A549 (cell line): ENCODE results near the gene PPP1R37. TPM values are rescaled to one million over a fixed set of nuclear protein-coding genes. Genes with fewer than 3 reads are reported as not detected.

Experiments used
- ATAC-seq, 2 experiments: fragments of 200-7000 bp in 1 of 2; fragments of >200 bp in 1 of 2; cut with Nextera tagmentation in 1 of 2; cut with Tn5 transposase in 1 of 2; 3 replicates each; pipeline versions ENCODE4 v1.8.0 to v1.9.1; 2018 to 2020; ENCODE audit warnings: mild to moderate bottlenecking in 1 of 2, moderate library complexity in 1 of 2
- CTCF ChIA-PET: fragments of 300-600 bp; sonication (Branson Sonifier 250); formaldehyde crosslinking; extraction: SDS; loops from one replicate; lab custom pipeline; 2021; ENCODE audit warnings: antibody characterized with exemption, inconsistent platforms; lab: Yijun Ruan, JAX
- POLR2A ChIA-PET: fragments of 350-600 bp; formaldehyde crosslinking; extraction: SDS; loops from one replicate; lab custom pipeline; 2021; ENCODE audit warnings: antibody characterized with exemption, inconsistent platforms; lab: Yijun Ruan, JAX
- DNase-seq, 2 experiments: peaks; one replicate each; pipeline versions ENCODE4 v3.0.0 to v3.0.0-alpha.2; 2011 to 2016; ENCODE audit warnings: low read depth in 1 of 2, low spot score in 1 of 2
- FAIRE-seq: peaks from 2 replicates; lab custom pipeline; 2011; peaks lifted over from hg19 to GRCh38; lab: Jason Lieb, UNC
- H3K27ac ChIP-seq, 2 experiments: fragments of >200 bp; sonication (Bioruptor Twin); formaldehyde crosslinking; 3 replicates each; pipeline ENCODE4 v1.5.1; 2016 to 2017
- H3K4me1 ChIP-seq: fragments of >200 bp; sonication (Bioruptor Twin); formaldehyde crosslinking; 3 replicates; pipeline ENCODE4 v1.6.1; 2016
- H3K4me2 ChIP-seq: fragments of >200 bp; sonication (Bioruptor Twin); formaldehyde crosslinking; 3 replicates; pipeline ENCODE4 v1.6.1; 2016
- H3K4me3 ChIP-seq: fragments of >200 bp; sonication (Bioruptor Twin); formaldehyde crosslinking; 3 replicates; pipeline ENCODE4 v1.5.1; 2016
- H3K9me3 ChIP-seq: fragments of >200 bp; sonication (Bioruptor Twin); formaldehyde crosslinking; 3 replicates; pipeline ENCODE4 v1.6.1; 2016
- BCL3 ChIP-seq: fragments of >200 bp; sonication (Bioruptor Twin); formaldehyde crosslinking; IDR thresholded peaks from 3 replicates; pipeline ENCODE4 v1.6.1; 2016
- BHLHE40 ChIP-seq: IDR thresholded peaks from 2 replicates; pipeline ENCODE4 v1.6.1; 2012; ENCODE audit warnings: low read depth, low read length, inconsistent platforms
- CEBPB ChIP-seq, 2 experiments: fragments of >200 bp in 1 of 2; sonication (Bioruptor Twin) in 1 of 2; formaldehyde crosslinking in 1 of 2; IDR thresholded peaks; 2 replicates each; pipeline ENCODE4 v1.6.1; 2012 to 2016
- CHD4 ChIP-seq: fragments of 200-600 bp; sonication (generic); IDR thresholded peaks from 2 replicates; pipeline ENCODE4 v1.6.1; 2016; ENCODE audit warnings: antibody characterized with exemption, mild to moderate bottlenecking, borderline replicate concordance
- EHF ChIP-seq: fragments of 250-450 bp; sonication (Bioruptor Pico); IDR thresholded peaks from 2 replicates; pipeline ENCODE4 v1.5.0; 2020; ENCODE audit warnings: mild to moderate bottlenecking
- EHMT2 ChIP-seq: fragments of 200-600 bp; sonication (generic); IDR thresholded peaks from 2 replicates; pipeline ENCODE4 v1.6.1; 2016; ENCODE audit warnings: antibody characterized with exemption, low read depth, mild to moderate bottlenecking, moderate library complexity
- ELK1 ChIP-seq: fragments of 150-350 bp; IDR thresholded peaks from 2 replicates; pipeline ENCODE4 v1.6.1; 2014; ENCODE audit warnings: low read depth, mild to moderate bottlenecking, low read length
- EP300 ChIP-seq, 2 experiments: fragments of >200 bp; sonication (Bioruptor Twin); formaldehyde crosslinking; IDR thresholded peaks; 2 replicates in 1 of 2; 3 replicates in 1 of 2; pipeline ENCODE4 v1.6.1; 2016 to 2017
- FOSB ChIP-seq: fragments of 250-450 bp; sonication (Bioruptor Pico); IDR thresholded peaks from 2 replicates; pipeline ENCODE4 v1.5.0; 2020; ENCODE audit warnings: mild to moderate bottlenecking, moderate library complexity
- FOSL2 ChIP-seq, 2 experiments: fragments of 450-650 bp in 1 of 2; fragments of >200 bp in 1 of 2; sonication (Bioruptor Twin) in 1 of 2; formaldehyde crosslinking; IDR thresholded peaks; 2 replicates each; pipeline versions ENCODE4 v1.5.0 to v1.6.1; 2016 to 2020; ENCODE audit warnings: mild to moderate bottlenecking in 1 of 2, moderate library complexity in 1 of 2
- HEYL ChIP-seq: fragments of 250-450 bp; sonication (Bioruptor Pico); IDR thresholded peaks from 2 replicates; pipeline ENCODE4 v1.8.0; 2021; ENCODE audit warnings: mild to moderate bottlenecking, moderate library complexity
- HOXA7 ChIP-seq: fragments of 250-450 bp; sonication (Bioruptor Pico); IDR thresholded peaks from 2 replicates; pipeline ENCODE4 v1.5.0; 2020; ENCODE audit warnings: mild to moderate bottlenecking, moderate library complexity
- HOXB13 ChIP-seq: fragments of 250-450 bp; sonication (Bioruptor Pico); IDR thresholded peaks from 2 replicates; pipeline ENCODE4 v1.5.0; 2020; ENCODE audit warnings: low read depth, mild to moderate bottlenecking, moderate library complexity
- HOXB5 ChIP-seq: fragments of 250-450 bp; sonication (Bioruptor Pico); IDR thresholded peaks from 2 replicates; pipeline ENCODE4 v1.5.0; 2020; ENCODE audit warnings: mild to moderate bottlenecking, moderate library complexity
- JUN ChIP-seq, 2 experiments: fragments of >200 bp; sonication (Bioruptor Twin); formaldehyde crosslinking; IDR thresholded peaks; 2 replicates in 1 of 2; 3 replicates in 1 of 2; pipeline ENCODE4 v1.6.1; 2016 to 2017
- KDM5A ChIP-seq: fragments of 200-600 bp; sonication (generic); IDR thresholded peaks from 2 replicates; pipeline ENCODE4 v1.6.1; 2016; ENCODE audit warnings: antibody characterized with exemption, mild to moderate bottlenecking
- NR3C1 ChIP-seq: fragments of >200 bp; sonication (Bioruptor Twin); formaldehyde crosslinking; IDR thresholded peaks from 3 replicates; pipeline ENCODE4 v1.6.1; 2017
- PHF8 ChIP-seq: fragments of 200-600 bp; sonication (generic); IDR thresholded peaks from 2 replicates; pipeline ENCODE4 v1.6.1; 2016; ENCODE audit warnings: low read depth, mild to moderate bottlenecking, antibody characterized with exemption, moderate library complexity, borderline replicate concordance
- POLR2A ChIP-seq: IDR thresholded peaks from 2 replicates; pipeline ENCODE4 v1.6.1; 2012; ENCODE audit warnings: mild to moderate bottlenecking, low read length
- POLR2AphosphoS2 ChIP-seq: conservative IDR thresholded peaks from 2 replicates; pipeline ENCODE4 v1.6.1; 2012; ENCODE audit warnings: low read length, improper control_type of control experiment, inconsistent platforms
- REST ChIP-seq: fragments of 200-600 bp; sonication (generic); IDR thresholded peaks from 2 replicates; pipeline ENCODE4 v1.6.1; 2016; ENCODE audit warnings: antibody characterized with exemption, mild to moderate bottlenecking, moderate library complexity
- RFX5 ChIP-seq: fragments of 450-650 bp; IDR thresholded peaks from 2 replicates; pipeline ENCODE4 v1.7.1; 2014; ENCODE audit warnings: antibody characterized with exemption, mild to moderate bottlenecking, moderate library complexity
- SMC3 ChIP-seq: fragments of >200 bp; sonication (Bioruptor Twin); formaldehyde crosslinking; IDR thresholded peaks from 3 replicates; pipeline ENCODE4 v1.6.1; 2018; ENCODE audit warnings: inconsistent platforms
- SREBF2 ChIP-seq: fragments of 450-650 bp; IDR thresholded peaks from 2 replicates; pipeline ENCODE4 v1.6.1; 2014; ENCODE audit warnings: mild to moderate bottlenecking, moderate library complexity
- TP53 ChIP-seq: fragments of 250-450 bp; sonication (Bioruptor Pico); IDR thresholded peaks from 2 replicates; pipeline ENCODE4 v1.5.0; 2021; ENCODE audit warnings: mild to moderate bottlenecking, moderate library complexity
- ZC3H11A ChIP-seq: fragments of 450-650 bp; IDR thresholded peaks from 2 replicates; pipeline ENCODE4 v1.6.1; 2014; ENCODE audit warnings: antibody characterized with exemption, mild to moderate bottlenecking
- ZFP36 ChIP-seq: fragments of 450-650 bp; IDR thresholded peaks from 2 replicates; pipeline ENCODE4 v1.6.1; 2014; ENCODE audit warnings: borderline replicate concordance; ENCODE audit not compliant: partially characterized antibody
- ZNF302 ChIP-seq: fragments of 250-450 bp; sonication (Bioruptor Pico); IDR thresholded peaks from 2 replicates; pipeline ENCODE4 v1.9.0; 2021; ENCODE audit warnings: inconsistent platforms, mild to moderate bottlenecking, moderate library complexity
- WGBS: methylation state at CpG from one replicate; pipeline ENCODE4 v1.1.6; 2017; ENCODE audit errors: missing lambda C conversion rate; 5-methylcytosine and 5-hydroxymethylcytosine counted together
- polyA plus RNA-seq, 4 experiments: library from polyadenylated mRNA; depleted of rRNA in 3 of 4; stranded (reverse); fragments of >200 nt; fragmentation: RNase III in 1 of 4; extraction: RNeasy Plus Mini Kit Qiagen cat#74134 plus additional on column Dnase treatment in 1 of 4; gene quantifications; 2 replicates in 3 of 4; 3 replicates in 1 of 4; pipeline ENCODE4 v1.2.3, GENCODE V29; 2011 to 2017
- TF ChIP-seq, protein P1 (sequence below): IDR thresholded peaks from 2 replicates; pipeline ENCODE4 v1.6.1; 2012
- TF ChIP-seq, protein P2 (sequence below): fragments of 450-650 bp; IDR thresholded peaks from 2 replicates; pipeline ENCODE4 v1.6.1; 2014; ENCODE audit warnings: antibody characterized with exemption

PPP1R37 gene
- polyA plus RNA-seq, 2 of the 4 experiments (the other 2 are of a cell fraction) = 9.1 to 21.8 TPM

DNA sequence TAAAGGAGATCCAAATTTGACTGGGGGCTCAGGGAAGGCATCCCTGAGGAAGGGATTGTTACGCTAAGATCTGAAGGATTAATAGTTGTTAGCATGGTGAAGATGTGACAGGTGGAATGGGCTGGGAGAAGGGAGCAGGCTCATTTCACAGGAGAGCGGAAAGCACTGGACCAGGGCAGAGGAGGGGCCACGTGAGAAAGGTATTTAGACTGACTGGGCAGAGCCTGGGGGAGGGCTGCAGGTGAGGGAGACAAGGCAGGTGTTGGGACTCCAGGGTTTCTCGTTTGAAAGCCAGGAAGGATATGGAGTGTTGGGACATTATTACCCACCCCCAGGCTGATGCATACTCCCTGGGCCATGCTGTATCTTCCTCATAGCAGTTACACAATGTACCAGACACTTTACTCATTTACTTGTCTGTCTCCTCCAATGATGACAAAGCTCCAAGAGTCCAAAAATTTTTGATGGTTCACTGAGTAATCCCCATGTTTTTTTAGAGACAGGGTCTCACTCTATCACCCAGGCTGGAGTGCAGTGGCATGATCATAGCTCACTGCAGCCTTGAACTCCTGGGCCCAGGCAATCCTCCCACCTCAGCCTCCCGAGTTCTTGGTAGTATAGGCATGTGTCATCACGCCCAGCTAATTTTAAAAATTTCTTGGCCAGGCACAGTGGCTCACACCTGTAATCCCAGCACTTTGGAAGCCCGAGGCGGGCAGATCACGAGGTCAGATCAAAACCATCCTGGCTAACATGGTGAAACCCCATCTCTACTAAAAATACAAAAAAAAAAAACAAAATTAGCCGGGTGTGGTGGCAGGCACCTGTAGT, 82.8 kb downstream of the PPP1R37 start:
- peaks cover 11% of the 10 kb centered on the region; the same call in 2 of the 3 replicates for H3K4me1 ChIP-seq
- DNase-seq = no peak
- ATAC-seq = no peak
- ChIA-PET POLR2A (no interaction called here), CTCF (interaction anchor here (0.8 to 2.7 kb wide), 4 partner anchors 11 to 163 kb away, joined by 3 to 9 read pairs (median 4); partner anchors contain the start of gene NKPD1)
- H3K9me3 ChIP-seq = no peaks in the 10 kb centered on the region
- no peak for TF ChIP-seq ZC3H11A
- TF ChIP-seq, all 56 proteins: peak for 0
- Histone ChIP-seq H3K27ac (peak overlapping the region in 1 of 2 experiments; percentile 35; a peak in 1 of 6 replicates), H3K4me3 (no peak overlapping the region), H3K4me2 (no peak overlapping the region; the same call in 2 of the 3 replicates)
- no peak for FAIRE-seq
- 67% methylated on average over 10 of the region's 10 CpGs for WGBS

- H3K4me2 ChIP-seq = peak within 1 kb of the TSS; percentile 92
- CTCF ChIA-PET = interaction anchor here (0.6 to 2.5 kb wide), 15 partner anchors 10 to 261 kb away, joined by 3 to 18 read pairs (median 4); partner anchors contain the start of genes NKPD1 and PPP1R13L
- POLR2A ChIA-PET = interaction anchor here (0.6 to 3.3 kb wide), 14 partner anchors 9 to 515 kb away, joined by 3 to 23 read pairs (median 3); partner anchors contain the start of genes GEMIN7 and PPP1R37
- DNase-seq (peak; percentile 64 to 74), ATAC-seq (peak; percentile 21 to 33), FAIRE-seq (no peak)
- WGBS = under 1% methylated on average over 24 of the region's 36 CpGs
- no peaks in the 10 kb centered on the region for H3K9me3 ChIP-seq
- H3K27ac ChIP-seq = peak within 1 kb of the TSS; percentile 76 to 85
- H3K4me3 ChIP-seq = peak within 1 kb of the TSS; percentile 71
- peaks cover 11% of the 10 kb centered on the region; the same call in 2 of the 3 replicates for H3K4me1 ChIP-seq
- TF ChIP-seq POLR2A (peak; percentile 52), FOSB (CRISPR knock-in tag) (no peak), EHF (CRISPR knock-in tag) (no peak), EHMT2 (no peak), FOSL2 (IDR thresholded peaks at IDR 0.05) (no peak), FOSL2 (CRISPR knock-in tag; IDR thresholded peaks at IDR 0.05) (peak; percentile 47; the same call in 1 of the 2 replicates), PHF8 (peak; percentile 91), ZC3H11A (no peak), HOXB13 (CRISPR knock-in tag) (no peak), SMC3 (no peak; the same call in 1 of the 3 replicates), HOXA7 (CRISPR knock-in tag) (no peak), BCL3 (0 out of 3 replicates have a peak, but pooled peaks have one; percentile 43), HEYL (CRISPR knock-in tag) (no peak), KDM5A (peak; percentile 64; the same call in 1 of the 2 replicates), TP53 (CRISPR knock-in tag) (peak; percentile 40; the same call in 1 of the 2 replicates), CEBPB (IDR thresholded peaks at IDR 0.05) (no peak), REST (no peak), EP300 (IDR thresholded peaks at IDR 0.05) (no peak), ZFP36 (no peak), NR3C1 (no peak), ZNF302 (CRISPR knock-in tag) (no peak), SREBF2 (no peak), BHLHE40 (no peak), ELK1 (no peak), JUN (IDR thresholded peaks at IDR 0.05) (no peak), HOXB5 (CRISPR knock-in tag) (no peak), POLR2AphosphoS2 (no peak), CHD4 (no peak), RFX5 (no peak)
- TF ChIP-seq, protein P1, sequence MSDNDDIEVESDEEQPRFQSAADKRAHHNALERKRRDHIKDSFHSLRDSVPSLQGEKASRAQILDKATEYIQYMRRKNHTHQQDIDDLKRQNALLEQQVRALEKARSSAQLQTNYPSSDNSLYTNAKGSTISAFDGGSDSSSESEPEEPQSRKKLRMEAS = no peak
- TF ChIP-seq, protein P2, sequence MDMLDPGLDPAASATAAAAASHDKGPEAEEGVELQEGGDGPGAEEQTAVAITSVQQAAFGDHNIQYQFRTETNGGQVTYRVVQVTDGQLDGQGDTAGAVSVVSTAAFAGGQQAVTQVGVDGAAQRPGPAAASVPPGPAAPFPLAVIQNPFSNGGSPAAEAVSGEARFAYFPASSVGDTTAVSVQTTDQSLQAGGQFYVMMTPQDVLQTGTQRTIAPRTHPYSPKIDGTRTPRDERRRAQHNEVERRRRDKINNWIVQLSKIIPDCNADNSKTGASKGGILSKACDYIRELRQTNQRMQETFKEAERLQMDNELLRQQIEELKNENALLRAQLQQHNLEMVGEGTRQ = no peak
These were observed 84.9 kb downstream of the PPP1R37 start, which contains the start of gene TRAPPC6A for GRCh38 chr19:45177817-45178261. Gene TRAPPC6A (minus strand): TSS chr19:45178237. CDS start chr19:45178218, 19 bp downstream.
